H9 (cell line): ENCODE measurements around the gene CXCL8. TPM values are rescaled to one million over a fixed set of nuclear protein-coding genes. Genes with fewer than 3 reads are reported as not detected.

ENCODE experiments used
- DNase-seq: peaks from one replicate; pipeline ENCODE4 v3.0.0-alpha.2; 2017
- H2AFZ ChIP-seq: one replicate; pipeline ENCODE4 v1.6.1; 2013; ENCODE audit warnings: mild to moderate bottlenecking, low read length, control low read depth, moderate library complexity
- H2AK5ac ChIP-seq: 2 replicates; pipeline ENCODE4 v1.6.1; 2013; ENCODE audit warnings: low read length, control low read depth, mixed read lengths; ENCODE audit not compliant: insufficient read length
- H2BK120ac ChIP-seq: one replicate; pipeline ENCODE4 v1.6.1; 2013; ENCODE audit warnings: low read depth, mild to moderate bottlenecking, low read length, control low read depth, inconsistent platforms; ENCODE audit not compliant: poor library complexity, severe bottlenecking
- H2BK12ac ChIP-seq: 2 replicates; pipeline ENCODE4 v1.6.1; 2013; ENCODE audit warnings: low read length, control low read depth, mixed read lengths, low read depth; ENCODE audit not compliant: insufficient read length
- H2BK15ac ChIP-seq: 2 replicates; pipeline ENCODE4 v1.6.1; 2013; ENCODE audit warnings: low read depth, low read length, control low read depth
- H2BK20ac ChIP-seq: one replicate; pipeline ENCODE4 v1.6.1; 2013; ENCODE audit warnings: low read depth, mild to moderate bottlenecking, low read length, control low read depth, inconsistent platforms; ENCODE audit not compliant: poor library complexity, severe bottlenecking
- H2BK5ac ChIP-seq: 2 replicates; pipeline ENCODE4 v1.6.1; 2013; ENCODE audit warnings: low read length, control low read depth, mixed read lengths; ENCODE audit not compliant: insufficient read length
- H3K14ac ChIP-seq: 2 replicates; pipeline ENCODE4 v1.6.1; 2013; ENCODE audit warnings: low read length, control low read depth; ENCODE audit not compliant: insufficient read depth
- H3K18ac ChIP-seq: 2 replicates; pipeline ENCODE4 v1.6.1; 2013; ENCODE audit warnings: low read depth, mild to moderate bottlenecking, mixed read lengths, low read length, control low read depth; ENCODE audit not compliant: insufficient read length
- H3K23ac ChIP-seq: 2 replicates; pipeline ENCODE4 v1.6.1; 2013; ENCODE audit warnings: low read length, control low read depth, mixed read lengths, low read depth; ENCODE audit not compliant: insufficient read length
- H3K23me2 ChIP-seq: 2 replicates; pipeline ENCODE4 v1.6.1; 2013; ENCODE audit warnings: low read depth, mild to moderate bottlenecking, mixed read lengths, low read length, control low read depth; ENCODE audit not compliant: insufficient read length, poor library complexity, severe bottlenecking
- H3K27ac ChIP-seq: 2 replicates; pipeline ENCODE4 v1.5.1; 2013; ENCODE audit warnings: low read length, control low read depth, mixed read lengths, low read depth; ENCODE audit not compliant: insufficient read length
- H3K27me3 ChIP-seq: 2 replicates; pipeline ENCODE4 v1.6.1; 2013; ENCODE audit warnings: low read length, control low read depth, inconsistent platforms; ENCODE audit not compliant: insufficient read depth
- H3K4ac ChIP-seq: 2 replicates; pipeline ENCODE4 v1.6.1; 2013; ENCODE audit warnings: low read depth, mild to moderate bottlenecking, control low read depth, inconsistent platforms, low read length, moderate library complexity
- H3K4me1 ChIP-seq: 2 replicates; pipeline ENCODE4 v1.6.1; 2013; ENCODE audit warnings: low read length, control low read depth, inconsistent platforms; ENCODE audit not compliant: insufficient read depth
- H3K4me2 ChIP-seq: 2 replicates; pipeline ENCODE4 v1.6.1; 2013; ENCODE audit warnings: low read length, control low read depth, mixed read lengths; ENCODE audit not compliant: insufficient read length, insufficient read depth
- H3K56ac ChIP-seq: 2 replicates; pipeline ENCODE4 v1.6.1; 2013; ENCODE audit warnings: low read depth, mild to moderate bottlenecking, mixed read lengths, low read length, control low read depth; ENCODE audit not compliant: insufficient read length
- H3K79me1 ChIP-seq: 2 replicates; pipeline ENCODE4 v1.6.1; 2013; ENCODE audit warnings: low read depth, mild to moderate bottlenecking, moderate library complexity, low read length, control low read depth, inconsistent platforms; ENCODE audit not compliant: insufficient read depth, poor library complexity, severe bottlenecking
- H3K79me2 ChIP-seq: 2 replicates; pipeline ENCODE4 v1.6.1; 2013; ENCODE audit warnings: low read length, control low read depth, inconsistent platforms; ENCODE audit not compliant: insufficient read depth
- H3K9ac ChIP-seq: 2 replicates; pipeline ENCODE4 v1.6.1; 2013; ENCODE audit warnings: low read length, control low read depth, mixed read lengths; ENCODE audit not compliant: insufficient read length; ENCODE audit errors: extremely low read depth
- H3K9me3 ChIP-seq: one replicate; pipeline ENCODE4 v1.6.1; 2013; ENCODE audit warnings: low read depth, low read length, inconsistent platforms; ENCODE audit not compliant: control insufficient read depth
- H3T11ph ChIP-seq: one replicate; pipeline ENCODE4 v1.6.1; 2013; ENCODE audit warnings: mild to moderate bottlenecking, low read length, control low read depth, inconsistent platforms
- H4K20me1 ChIP-seq: one replicate; pipeline ENCODE4 v1.6.1; 2013; ENCODE audit not compliant: control insufficient read depth, insufficient read length, insufficient read depth
- H4K5ac ChIP-seq: 2 replicates; pipeline ENCODE4 v1.6.1; 2013; ENCODE audit warnings: low read depth, mild to moderate bottlenecking, mixed read lengths, low read length, control low read depth; ENCODE audit not compliant: insufficient read length
- H4K8ac ChIP-seq: replicated peaks from 2 replicates; pipeline ENCODE4 v1.6.1; 2013; ENCODE audit warnings: low read length, control low read depth, mixed read lengths, low read depth; ENCODE audit not compliant: insufficient read length
- H4K91ac ChIP-seq: 2 replicates; pipeline ENCODE4 v1.6.1; 2013; ENCODE audit warnings: low read depth, mild to moderate bottlenecking, moderate library complexity, mixed read lengths, low read length, control low read depth; ENCODE audit not compliant: insufficient read length
- H3K27ac Mint-ChIP-seq, 3 experiments: 2 replicates in 2 of 3; 3 replicates in 1 of 3; pipeline ENCODE4 v1.8.0; 2020 to 2021; ENCODE audit warnings: mixed read lengths in 3 of 3, mild to moderate bottlenecking in 1 of 3, moderate library complexity in 1 of 3
- H3K27me3 Mint-ChIP-seq: 2 replicates; pipeline ENCODE4 v1.8.0; 2021; ENCODE audit warnings: low read depth, mild to moderate bottlenecking, moderate library complexity, mixed read lengths
- H3K36me3 Mint-ChIP-seq, 3 experiments: 2 replicates in 2 of 3; 3 replicates in 1 of 3; pipeline ENCODE4 v1.8.0; 2020 to 2021; ENCODE audit warnings: low read depth in 3 of 3, mixed read lengths in 3 of 3; ENCODE audit not compliant: insufficient read depth in 1 of 3
- H3K4me1 Mint-ChIP-seq, 2 experiments: 2 replicates each; pipeline ENCODE4 v1.8.0; 2020; ENCODE audit warnings: mixed read lengths in 2 of 2
- H3K4me3 Mint-ChIP-seq, 2 experiments: 2 replicates in 1 of 2; 3 replicates in 1 of 2; pipeline ENCODE4 v1.8.0; 2020 to 2021; ENCODE audit warnings: mild to moderate bottlenecking in 2 of 2, mixed read lengths in 2 of 2, moderate library complexity in 1 of 2
- H3K9me3 Mint-ChIP-seq, 2 experiments: 2 replicates in 1 of 2; 3 replicates in 1 of 2; pipeline ENCODE4 v1.8.0; 2020; ENCODE audit warnings: mild to moderate bottlenecking in 2 of 2, mixed read lengths in 2 of 2, moderate library complexity in 1 of 2
- WGBS: extraction: QIAGEN DNeasy Blood & Tissue Kit; methylation state at CpG from one replicate; pipeline ENCODE4 v1.1.7; 2013; ENCODE audit warnings: missing lambda C conversion rate, low lambda C conversion rate, mixed read lengths; ENCODE audit not compliant: insufficient read length; ENCODE audit errors: extremely low coverage; 5-methylcytosine and 5-hydroxymethylcytosine counted together
- total RNA-seq: library from RNA; stranded (reverse); gene quantifications from 2 replicates; pipeline ENCODE4 v1.2.1, GENCODE V29; 2021
- TF ChIP-seq, protein P1 (sequence below): fragments of 200-600 bp; sonication (generic); conservative IDR thresholded peaks from 3 replicates; pipeline ENCODE4 v1.8.0; 2021; ENCODE audit warnings: antibody characterized with exemption, mild to moderate bottlenecking

CXCL8 gene
- total RNA-seq, 1 experiment from 2014 or later, result not detected

DNA sequence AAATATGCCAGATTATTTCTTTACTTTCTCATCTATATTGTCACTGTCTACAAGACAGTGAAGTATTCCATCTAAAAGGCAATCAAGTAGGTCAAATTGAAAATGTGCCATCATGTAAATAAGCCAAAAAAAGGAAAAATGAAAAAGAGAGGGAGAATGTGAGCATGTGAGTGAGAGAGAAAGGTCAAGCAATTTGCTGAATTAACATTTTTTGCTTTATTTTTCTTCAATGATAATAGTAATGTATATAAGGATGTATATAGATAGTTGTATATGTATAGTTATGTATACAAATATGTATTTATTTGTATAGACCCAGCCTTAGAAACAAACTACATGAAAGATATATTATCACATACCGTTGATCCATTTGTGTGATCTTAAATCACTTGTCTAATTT lies 11.5 kb downstream of the CXCL8 start:
- H3K27ac Mint-ChIP-seq, result no peak overlapping the region
- Histone ChIP-seq H3K23me2 (no peaks in the 10 kb centered on the region), H3K56ac (no peak overlapping the region), H2AK5ac (no peak overlapping the region), H3K4me2 (no peak overlapping the region), H2BK15ac (no peak overlapping the region), H2BK20ac (no peak overlapping the region), H2BK120ac (no peak overlapping the region), H3K27ac (no peak overlapping the region), H3K9ac (no peak overlapping the region), H2AFZ (no peak overlapping the region), H3K4ac (no peak overlapping the region), H3K18ac (no peak overlapping the region), H3K4me1 (no peaks in the 10 kb centered on the region), H3K14ac (no peak overlapping the region), H3K9me3 (no peaks in the 10 kb centered on the region), H3T11ph (no peak overlapping the region), H4K8ac (no peak overlapping the region), H2BK12ac (no peak overlapping the region), H3K27me3 (no peaks in the 10 kb centered on the region), H3K79me1 (no peaks in the 10 kb centered on the region), H4K91ac (no peak overlapping the region), H3K79me2 (no peaks in the 10 kb centered on the region), H2BK5ac (no peak overlapping the region), H4K20me1 (no peaks in the 10 kb centered on the region), H4K5ac (no peak overlapping the region), H3K23ac (no peak overlapping the region)
- H3K4me1 Mint-ChIP-seq, result peaks cover 0 to 4% of the 10 kb centered on the region in 2 experiments; a peak in 1 of 4 replicates
- H3K9me3 Mint-ChIP-seq, result no peaks in the 10 kb centered on the region
- DNase-seq, result no peak
- no CpG with 5 or more reads among the region's 1 CpG for WGBS
- H3K36me3 Mint-ChIP-seq, result no peaks in the 10 kb centered on the region
- TF ChIP-seq, protein P1, sequence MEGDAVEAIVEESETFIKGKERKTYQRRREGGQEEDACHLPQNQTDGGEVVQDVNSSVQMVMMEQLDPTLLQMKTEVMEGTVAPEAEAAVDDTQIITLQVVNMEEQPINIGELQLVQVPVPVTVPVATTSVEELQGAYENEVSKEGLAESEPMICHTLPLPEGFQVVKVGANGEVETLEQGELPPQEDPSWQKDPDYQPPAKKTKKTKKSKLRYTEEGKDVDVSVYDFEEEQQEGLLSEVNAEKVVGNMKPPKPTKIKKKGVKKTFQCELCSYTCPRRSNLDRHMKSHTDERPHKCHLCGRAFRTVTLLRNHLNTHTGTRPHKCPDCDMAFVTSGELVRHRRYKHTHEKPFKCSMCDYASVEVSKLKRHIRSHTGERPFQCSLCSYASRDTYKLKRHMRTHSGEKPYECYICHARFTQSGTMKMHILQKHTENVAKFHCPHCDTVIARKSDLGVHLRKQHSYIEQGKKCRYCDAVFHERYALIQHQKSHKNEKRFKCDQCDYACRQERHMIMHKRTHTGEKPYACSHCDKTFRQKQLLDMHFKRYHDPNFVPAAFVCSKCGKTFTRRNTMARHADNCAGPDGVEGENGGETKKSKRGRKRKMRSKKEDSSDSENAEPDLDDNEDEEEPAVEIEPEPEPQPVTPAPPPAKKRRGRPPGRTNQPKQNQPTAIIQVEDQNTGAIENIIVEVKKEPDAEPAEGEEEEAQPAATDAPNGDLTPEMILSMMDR, result no peak
- H3K27me3 Mint-ChIP-seq, result no peaks in the 10 kb centered on the region
- H3K4me3 Mint-ChIP-seq, result no peak overlapping the region
